Measurements from ENCODE around the gene DNAJC5.

DNA sequence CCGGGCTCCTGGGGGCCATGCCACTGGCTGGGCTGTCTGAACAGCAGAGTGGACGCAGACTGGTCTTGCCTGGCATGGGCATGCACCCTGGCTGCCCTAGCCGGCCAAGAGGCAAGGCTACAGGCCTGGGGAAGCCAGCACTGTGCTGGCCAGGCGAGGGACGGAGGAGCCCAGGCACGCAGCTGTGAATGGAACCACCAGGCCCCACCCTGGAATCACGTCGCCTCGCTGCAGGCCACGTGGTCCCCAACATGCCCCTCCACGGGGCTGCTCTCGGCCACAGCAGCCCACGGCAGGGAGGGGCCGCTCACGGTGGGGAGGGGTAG lies 57.2 kb downstream of the DNAJC5 start:
- TF ChIP-seq, protein P1, sequence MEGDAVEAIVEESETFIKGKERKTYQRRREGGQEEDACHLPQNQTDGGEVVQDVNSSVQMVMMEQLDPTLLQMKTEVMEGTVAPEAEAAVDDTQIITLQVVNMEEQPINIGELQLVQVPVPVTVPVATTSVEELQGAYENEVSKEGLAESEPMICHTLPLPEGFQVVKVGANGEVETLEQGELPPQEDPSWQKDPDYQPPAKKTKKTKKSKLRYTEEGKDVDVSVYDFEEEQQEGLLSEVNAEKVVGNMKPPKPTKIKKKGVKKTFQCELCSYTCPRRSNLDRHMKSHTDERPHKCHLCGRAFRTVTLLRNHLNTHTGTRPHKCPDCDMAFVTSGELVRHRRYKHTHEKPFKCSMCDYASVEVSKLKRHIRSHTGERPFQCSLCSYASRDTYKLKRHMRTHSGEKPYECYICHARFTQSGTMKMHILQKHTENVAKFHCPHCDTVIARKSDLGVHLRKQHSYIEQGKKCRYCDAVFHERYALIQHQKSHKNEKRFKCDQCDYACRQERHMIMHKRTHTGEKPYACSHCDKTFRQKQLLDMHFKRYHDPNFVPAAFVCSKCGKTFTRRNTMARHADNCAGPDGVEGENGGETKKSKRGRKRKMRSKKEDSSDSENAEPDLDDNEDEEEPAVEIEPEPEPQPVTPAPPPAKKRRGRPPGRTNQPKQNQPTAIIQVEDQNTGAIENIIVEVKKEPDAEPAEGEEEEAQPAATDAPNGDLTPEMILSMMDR (IDR thresholded peaks at IDR 0.05 in 8 of 11, conservative IDR thresholded peaks at IDR 0.05 in 3 of 11) = no peak
- TF ChIP-seq POLR2A (IDR thresholded peaks at IDR 0.05) = no peak
- peak in 2 of 3 donors; percentile 16 to 56 for TF ChIP-seq POLR2AphosphoS5 (IDR thresholded peaks at IDR 0.05)
